GM18867 (cell line): ENCODE measurements around the gene CEP78.

ENCODE experiments used
- ATAC-seq: cut with Tn5 transposase; IDR thresholded peaks from one replicate; pipeline ENCODE4 v1.9.1; 2021; ENCODE audit warnings: mild to moderate bottlenecking, moderate library complexity; ENCODE audit not compliant: unreplicated experiment

The CEP78 gene

DNA sequence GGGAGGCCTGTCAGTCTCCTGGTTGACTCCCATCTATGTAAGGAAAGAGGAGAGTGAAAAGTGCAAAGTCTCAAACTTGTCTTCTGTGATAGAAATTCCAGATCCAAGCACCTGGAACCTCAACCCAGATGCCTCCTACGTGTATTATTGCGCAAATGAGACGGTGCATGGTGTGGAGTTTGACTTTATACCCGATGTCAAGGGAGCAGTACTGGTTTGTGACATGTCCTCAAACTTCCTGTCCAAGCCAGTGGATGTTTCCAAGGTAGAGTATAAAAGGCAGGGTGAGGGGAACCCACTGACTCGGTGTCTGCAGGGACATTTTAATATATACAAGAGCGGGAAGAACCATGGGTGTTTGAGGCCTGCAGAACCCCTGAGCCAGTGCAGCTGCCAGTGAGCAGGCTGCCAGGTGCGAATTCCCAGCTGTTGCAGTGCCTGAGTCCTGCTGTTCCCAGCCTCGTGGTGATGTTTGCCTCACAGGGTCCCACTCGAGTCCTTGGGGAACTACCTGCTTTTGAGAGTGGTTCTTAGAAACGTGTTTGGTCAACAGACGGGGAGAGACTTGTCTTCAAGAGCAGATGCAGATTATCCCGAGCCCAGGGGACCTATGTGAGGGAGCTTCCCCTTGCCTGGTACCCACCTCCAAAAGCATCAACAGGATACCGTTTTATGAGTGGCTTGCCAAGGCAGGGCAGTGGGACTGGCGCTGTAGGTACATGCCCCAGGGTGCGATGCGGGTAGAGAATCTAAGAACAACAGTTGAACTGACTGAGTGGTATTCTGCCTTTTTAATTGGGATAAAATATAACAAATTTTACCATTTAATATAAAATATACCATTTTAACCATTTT lies 70.6 kb downstream of the CEP78 start:
- ATAC-seq, result no peak

DNA sequence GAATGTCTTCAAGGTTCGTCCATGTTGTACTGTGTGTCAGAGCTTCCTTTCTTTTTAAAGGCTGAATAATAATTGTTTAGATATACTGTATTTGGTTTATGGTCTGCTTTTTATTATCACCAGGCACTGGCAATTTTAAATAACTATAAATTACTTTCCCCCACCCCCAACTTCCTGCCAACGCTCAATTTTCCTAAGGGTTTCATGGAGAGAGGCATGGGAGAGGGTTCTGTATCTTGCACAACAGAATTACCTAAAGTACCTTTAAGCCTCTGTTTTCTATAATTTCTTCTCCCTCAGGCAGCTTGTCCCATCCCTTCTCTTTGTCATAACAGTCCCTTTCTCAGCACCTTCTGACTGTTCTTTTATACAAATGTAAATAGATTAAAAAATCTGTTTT lies 71.5 kb downstream of the CEP78 start:
- ATAC-seq, result no peak

DNA sequence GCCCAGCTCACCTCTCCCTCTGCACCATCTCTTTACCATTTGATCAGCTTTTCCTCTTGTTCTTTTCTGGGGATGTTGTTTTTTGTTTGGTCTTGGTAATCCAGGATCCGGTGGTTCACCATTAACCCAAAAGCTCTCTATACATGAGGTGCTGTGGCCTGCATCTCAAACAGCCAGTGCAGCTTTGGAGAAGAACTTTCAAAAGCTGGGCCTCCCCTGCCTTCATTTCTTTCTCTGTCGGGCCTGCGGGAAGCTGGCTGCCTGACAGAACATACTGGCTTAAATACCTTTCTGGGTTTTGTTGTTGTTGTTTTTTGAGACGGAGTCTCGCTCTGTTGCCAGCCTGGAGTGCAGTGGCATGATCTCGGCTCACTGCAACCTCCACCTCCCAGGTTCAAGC lies 73.2 kb downstream of the CEP78 start:
- ATAC-seq, result no peak

DNA sequence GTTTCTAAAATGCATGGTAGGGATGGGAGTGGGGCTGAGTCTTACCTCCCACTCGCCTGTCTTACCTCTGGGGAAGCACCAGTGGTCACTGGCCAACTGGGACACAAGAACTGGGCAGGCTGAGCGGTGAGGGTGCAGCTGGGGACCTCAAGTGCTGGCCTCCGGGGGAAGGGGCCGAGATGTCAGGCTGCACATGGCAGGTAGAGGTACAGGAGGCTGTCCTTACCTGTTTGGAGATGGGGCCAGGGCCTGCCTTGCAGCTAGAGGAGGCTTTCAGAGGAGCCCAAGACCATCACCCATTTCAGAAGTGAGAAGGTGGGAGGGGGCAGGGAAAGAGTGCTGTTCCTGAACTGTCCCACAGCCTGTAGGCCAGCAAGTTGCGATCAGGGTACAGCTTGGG lies 75.2 kb downstream of the CEP78 start:
- no peak for ATAC-seq

DNA sequence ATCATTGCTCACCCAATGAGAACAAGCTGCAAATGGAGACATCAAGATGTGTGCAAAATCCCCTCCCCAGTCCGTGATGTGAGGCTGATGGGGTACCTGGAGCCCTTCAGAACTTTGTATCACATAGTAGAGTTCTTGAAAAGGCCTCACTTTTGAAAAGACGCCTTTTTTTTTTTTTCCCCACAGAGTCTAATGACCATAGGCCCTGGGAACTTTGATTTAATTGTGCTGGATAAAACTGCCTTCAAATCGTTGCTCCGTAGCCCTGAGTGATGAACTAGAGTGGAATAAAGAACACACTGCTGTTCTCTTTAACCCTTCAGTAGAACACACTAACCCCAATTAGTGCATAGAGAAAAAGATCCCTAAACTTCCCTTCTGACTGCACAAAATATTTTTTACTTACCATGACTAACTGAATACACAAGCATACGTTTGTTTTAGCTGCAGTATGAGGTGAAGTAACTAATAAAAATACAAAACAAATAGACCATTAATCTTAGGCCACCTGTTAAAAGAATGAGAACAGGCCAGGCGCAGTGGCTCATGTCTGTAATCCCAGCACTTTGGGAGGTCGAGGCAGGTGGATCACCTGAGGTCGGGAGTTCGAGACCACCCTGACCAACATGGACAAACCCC lies 76.1 kb downstream of the CEP78 start:
- ATAC-seq, result no peak

DNA sequence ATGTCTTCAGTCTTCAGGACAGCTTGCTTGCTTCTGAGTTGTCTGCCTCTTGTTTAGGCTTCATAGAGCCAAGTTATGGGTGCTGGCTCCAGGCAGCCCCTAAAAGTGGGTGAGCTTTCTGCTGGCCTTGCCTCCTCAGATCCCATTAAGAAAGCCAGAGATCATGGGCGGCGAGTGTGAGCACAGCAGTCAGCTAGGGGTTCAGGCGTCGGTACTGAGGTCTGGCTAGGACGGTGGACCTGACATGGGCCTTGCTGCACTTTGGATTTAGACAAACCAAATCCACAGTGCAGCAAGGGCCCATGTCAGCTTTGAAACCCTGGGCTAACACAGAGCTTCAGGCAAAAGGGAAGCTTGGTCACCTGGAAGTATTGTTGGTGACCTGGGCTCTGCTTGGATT lies 78.7 kb downstream of the CEP78 start:
- no peak for ATAC-seq

DNA sequence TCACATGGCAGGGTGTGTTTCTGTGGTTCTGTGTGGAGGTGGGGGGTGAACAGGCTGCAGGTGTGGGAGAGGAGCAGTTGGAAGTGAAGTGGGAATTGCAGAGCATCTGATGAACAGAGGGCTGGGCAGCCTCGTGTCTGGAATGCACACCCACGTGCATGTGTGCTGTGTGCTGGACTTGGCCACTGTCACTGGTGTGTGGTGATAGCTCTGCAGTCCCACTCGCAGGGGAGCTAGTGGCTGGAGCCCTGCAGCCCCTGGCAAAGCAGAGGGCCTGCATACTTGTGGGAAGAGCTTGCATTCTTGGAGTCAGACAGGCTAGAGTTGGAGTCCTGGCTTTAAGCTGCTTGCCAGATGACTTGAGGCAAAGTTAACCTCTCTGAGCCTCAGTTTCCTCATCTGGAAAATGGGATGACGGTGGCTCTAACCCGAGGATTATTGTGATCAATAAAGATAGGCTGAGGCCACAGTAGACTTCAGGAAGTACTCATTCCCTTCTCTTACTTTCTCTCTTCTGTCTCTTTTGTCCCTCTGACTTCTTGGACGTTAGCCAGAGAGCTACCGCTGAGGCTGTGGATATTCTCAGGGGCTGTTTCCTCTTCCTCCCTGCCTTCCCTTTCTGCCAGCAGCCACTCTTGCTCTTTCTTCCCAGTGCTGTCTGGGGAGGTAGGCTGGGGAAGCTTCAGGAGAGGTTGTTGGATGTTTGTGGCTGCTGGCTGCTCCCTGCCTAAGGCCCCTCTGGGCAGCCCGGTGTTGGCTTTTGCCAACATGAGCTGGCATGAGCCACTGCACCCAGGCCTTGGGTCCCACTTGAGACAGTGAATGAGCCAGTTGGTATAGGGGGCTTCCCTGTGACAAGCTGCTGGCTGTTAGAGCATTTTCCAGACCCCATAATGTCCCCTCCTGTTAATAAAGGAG lies 79.3 kb downstream of the CEP78 start:
- ATAC-seq, result no peak

DNA sequence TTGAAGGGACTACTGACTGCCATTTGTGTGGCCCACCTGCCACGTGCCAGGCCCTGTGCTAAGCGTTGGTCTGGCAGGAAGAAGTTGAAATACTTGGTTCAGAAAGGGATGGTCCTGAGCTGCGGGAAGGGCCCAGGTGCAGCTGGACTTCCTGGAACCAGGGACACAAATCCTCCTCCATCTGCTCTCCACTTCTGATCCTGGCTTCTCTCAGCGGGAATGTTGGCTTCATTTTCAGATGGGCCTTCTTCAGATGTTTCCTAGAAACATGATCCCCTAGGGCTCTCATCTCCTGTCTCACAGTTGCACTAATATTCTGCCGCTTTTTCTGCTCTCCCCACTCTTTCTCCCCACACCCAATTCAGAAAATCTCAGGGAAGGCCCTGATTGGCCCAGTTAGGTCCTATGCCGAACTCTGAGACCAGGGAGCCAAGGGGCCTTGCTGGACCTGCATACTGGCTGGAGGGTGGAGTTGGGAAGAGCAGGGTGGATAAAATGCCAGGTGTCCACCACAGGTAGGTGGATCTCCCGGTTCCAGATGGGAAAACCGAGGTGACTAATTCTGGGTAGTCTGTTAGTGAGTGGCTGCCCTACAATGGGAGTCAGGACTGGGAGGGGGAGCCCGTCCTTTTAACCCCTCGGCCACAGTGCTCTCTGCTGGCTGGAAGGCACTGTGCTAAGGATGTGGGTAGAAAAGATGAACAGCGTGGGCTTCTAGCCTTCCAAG lies 80.5 kb downstream of the CEP78 start:
- ATAC-seq, result no peak

DNA sequence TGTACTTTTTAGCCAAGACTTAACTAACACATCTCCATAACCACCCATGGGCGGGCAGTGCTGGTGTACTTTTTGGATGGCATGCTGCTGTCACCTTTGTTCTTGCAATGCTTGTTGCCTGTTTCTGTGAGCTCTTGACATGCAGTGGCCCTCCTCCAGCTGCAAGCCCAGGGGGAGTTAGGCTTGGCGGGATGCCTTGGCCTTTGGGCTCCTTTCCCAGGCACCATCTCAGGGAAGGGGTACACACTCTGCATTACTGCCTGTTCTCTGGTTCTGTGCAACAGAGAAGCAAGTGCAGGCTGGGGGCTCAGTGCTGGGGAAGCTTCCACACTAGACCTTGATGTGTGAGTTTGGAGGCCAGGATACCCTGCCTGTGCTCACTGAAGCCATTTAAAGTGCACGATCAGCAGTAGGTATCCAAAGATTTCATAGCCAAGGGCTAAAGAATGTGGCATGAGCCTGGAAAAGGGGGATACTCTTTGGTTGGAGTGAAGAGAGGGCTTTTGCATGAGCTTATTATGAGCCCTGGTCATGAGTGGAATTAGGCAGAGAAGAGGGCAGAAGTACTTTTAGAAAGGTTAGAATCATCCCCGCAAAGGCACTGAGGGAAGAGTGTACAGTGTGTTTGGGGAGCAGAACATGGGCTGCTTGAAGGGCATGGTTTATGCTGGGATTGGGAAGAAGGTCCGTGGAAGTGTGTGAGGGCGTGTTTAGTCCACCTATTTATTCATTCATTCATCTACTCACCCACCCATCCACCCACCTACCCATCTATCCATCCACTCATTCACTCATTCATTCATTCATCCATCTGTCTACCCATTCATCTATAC lies 83.5 kb downstream of the CEP78 start:
- ATAC-seq, result no peak

DNA sequence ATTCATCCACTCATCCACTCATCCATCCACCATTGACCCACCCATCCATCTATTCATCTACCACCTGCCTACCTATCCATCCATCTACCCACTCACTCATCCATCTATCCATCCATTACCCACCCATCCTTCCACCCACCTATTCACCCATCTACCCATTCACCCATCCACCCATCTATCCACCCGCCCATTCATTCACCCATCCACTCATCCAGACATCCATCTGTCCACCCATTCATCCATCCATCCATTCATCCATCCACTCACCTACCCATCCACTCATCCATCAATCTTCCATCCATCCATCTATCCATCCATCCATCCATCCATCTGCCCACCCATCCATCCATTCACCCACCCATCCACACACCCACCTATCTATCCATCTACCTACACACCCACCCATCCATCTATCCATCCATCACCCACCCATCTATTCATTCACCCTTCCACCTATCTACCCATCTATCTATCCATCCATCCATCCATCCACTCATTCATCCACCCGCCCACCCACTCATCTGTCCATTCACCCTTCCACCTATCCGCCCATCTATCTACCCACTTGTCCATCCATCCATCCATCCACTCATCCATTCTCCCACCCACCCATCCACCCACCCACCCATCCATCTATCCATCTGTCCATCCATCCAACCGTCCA lies 84.3 kb downstream of the CEP78 start:
- ATAC-seq, result no peak

DNA sequence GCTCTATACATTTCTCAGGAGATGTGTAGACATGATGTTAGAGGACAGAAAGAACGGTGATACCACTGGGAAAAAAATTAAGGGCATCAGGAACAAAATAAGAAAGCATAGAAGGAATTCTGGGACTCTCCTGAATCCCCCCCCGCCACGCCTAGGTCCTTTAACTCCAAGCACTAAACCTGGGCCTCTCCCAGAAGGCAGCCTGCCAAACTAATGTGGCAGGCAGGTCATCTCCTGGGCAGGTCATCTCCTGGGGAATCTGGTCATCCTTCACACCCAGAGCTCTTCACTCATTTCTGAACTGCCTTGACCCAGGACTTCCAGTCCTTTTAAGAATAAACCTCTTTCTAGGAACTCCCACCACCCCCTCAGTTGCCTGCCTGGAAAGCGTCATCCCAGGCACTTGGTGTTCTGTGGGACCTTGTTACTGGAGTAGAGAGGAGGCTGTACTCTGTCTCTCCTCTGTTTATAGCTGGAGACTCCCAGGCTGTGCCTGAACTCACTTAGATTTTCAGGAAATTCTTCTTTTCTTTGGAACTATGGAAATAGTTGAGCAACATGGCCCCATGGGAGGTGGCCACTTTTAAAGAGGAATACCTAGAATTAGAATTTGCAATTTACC lies 85.1 kb downstream of the CEP78 start:
- ATAC-seq, result no peak

DNA sequence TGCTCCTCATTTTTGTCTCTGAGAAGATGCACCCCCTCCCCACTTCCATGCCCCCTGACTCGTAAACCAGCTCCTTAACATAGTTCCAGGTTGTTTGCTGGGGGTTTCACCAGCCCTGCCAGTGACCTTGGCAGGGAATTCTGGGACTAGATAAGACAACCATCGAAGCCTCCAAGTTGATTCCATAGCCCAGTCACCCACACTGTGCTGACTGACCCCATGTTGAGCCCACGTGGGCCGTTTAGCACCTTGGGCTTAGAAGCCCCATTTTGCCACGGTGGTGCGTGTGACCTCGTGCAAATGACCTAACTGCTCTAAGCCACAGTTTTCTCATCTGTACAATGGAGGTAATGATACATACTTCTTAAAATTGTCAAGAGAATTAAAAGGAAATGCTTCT lies 85.6 kb downstream of the CEP78 start:
- no peak for ATAC-seq

DNA sequence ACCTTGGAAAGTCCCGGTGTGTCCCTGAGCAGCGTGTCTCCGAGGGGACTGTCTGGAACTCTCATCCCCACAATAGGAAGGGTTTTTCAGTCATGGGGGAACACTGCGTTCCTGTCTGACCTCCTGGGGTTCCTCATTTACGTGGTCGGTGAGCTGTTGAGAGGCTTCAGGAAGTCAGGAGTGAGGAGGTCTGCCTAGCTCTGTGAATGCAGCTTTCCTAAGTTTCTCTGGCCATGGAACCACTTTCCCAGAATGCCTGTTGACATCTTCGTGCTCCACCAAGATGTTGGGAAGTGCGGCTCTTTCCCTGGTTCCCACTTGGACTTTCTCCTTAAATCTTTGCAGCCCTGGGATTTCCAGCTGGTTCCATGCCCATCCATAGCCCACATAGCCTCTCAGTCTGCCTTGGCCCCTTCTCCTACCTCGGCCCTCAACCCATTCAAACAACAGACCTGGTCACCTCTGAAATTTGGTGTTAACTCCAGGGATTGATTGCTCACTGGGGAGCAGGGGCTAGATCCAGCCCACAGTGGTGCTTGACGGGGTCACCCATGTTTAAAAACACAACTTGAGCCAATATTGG lies 88.3 kb downstream of the CEP78 start:
- ATAC-seq, result no peak

DNA sequence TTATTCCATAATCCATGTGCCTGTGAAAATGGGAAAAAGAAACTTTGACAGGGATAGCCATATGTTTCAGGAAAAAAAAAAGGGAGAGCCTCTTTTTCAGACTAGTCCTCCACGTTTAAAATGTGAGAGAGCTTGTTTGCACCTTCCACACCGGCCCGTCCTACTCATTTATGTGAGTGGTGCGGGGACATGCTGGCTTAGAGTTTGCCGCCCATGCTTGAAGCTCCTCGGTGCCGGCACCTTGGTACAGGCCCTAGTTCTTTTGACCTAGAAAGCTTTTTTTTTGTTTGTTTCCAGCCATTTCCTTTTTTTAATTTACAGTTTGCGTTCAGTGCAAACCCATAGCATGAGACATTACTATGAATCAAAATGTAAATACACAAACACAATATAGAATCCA lies 88.8 kb downstream of the CEP78 start:
- no peak for ATAC-seq

DNA sequence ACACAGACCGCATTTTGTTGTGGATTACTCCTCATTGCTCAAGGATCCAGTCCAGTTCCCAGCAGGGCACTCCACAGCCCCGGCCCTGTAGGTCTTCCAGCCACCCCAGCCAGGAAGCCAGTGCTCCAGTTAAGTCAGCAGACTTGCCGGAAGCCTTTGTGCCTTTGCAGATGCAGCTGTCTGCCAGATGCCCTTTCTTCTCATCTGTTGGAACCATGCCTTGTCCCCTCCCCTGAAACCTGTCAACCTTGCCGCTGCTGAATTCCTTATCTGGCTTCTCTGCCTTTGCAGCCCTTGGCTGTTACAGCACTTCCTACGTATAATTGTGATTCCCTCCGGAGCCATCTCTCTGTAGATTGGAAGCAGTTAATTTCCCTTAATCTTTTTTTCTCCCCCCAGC lies 89.5 kb downstream of the CEP78 start:
- ATAC-seq, result no peak

DNA sequence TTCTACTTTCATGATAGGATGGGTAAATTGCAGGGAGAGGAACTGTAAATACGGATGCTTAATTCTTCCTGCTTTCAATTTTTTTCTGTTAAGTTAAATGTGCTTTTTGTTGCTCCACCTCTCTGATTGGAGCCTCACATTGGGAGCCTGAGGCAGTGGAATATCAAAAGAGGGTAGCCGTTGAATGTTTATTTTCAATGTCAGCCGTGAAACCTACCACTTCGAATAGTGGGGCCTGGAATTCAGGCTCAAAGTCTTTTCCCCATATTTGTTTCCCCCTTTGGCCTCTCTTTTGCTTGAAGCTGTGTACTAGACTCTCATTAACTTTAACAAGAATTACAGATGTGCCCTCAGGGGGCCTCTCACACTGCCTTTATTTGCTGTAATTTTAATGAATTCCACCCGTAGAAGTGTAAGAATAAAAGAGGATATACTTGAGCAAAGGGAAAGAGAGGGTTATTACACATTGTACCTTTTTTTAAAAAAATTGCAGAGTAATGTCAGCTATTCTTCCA lies 90.0 kb downstream of the CEP78 start:
- ATAC-seq, result no peak

DNA sequence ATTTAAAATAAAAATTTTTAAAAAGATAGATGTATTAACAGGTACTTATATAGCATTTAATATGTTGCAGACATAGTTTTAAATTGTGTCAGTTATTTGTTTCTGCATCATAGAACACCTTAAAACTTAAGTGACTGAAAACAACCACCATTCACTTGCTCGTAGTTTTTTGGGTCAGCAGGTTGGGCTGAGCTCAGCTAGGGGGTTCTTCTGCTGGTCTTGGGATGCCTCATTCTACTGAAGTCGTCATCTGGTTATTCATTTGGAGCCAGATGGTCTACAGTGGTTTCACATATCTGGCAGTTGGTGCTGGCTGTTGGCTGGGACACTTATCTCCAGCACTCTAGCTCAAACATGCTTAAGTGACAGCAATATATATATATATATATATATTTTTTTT lies 90.7 kb downstream of the CEP78 start:
- no peak for ATAC-seq
